Left lung (tissue), 10 donors: ENCODE data around the gene XRCC6. TPM values are rescaled to one million over a fixed set of nuclear protein-coding genes. Genes with fewer than 3 reads are reported as not detected.

Source experiments
- ATAC-seq: fragments of 200-7000 bp; cut with Tn5 transposase; one replicate; pipeline ENCODE4 v1.9.1; 2020; ENCODE audit warnings: moderate library complexity
- DNase-seq, 4 donors: peaks; one replicate each; pipeline ENCODE4 v3.0.0-alpha.2; 2013 to 2020
- H3K27ac ChIP-seq, 2 donors: fragments of 200-600 bp; sonication (generic) in 1 of 2; one replicate each; pipeline versions ENCODE4 v1.5.0 to v1.8.0; 2020 to 2021
- H3K27me3 ChIP-seq, 2 donors: fragments of 200-600 bp; sonication (generic) in 1 of 2; one replicate each; pipeline versions ENCODE4 v1.5.0 to v1.8.0; 2020 to 2021
- H3K36me3 ChIP-seq, 2 donors: fragments of 200-600 bp; sonication (generic) in 1 of 2; one replicate each; pipeline versions ENCODE4 v1.5.0 to v1.8.0; 2020 to 2021
- H3K4me1 ChIP-seq, 2 donors: fragments of 200-600 bp; one replicate each; pipeline ENCODE4 v1.8.0; 2021
- H3K4me3 ChIP-seq, 2 donors: fragments of 200-600 bp; sonication (generic) in 1 of 2; one replicate each; pipeline versions ENCODE4 v1.5.0 to v1.8.0; 2020 to 2021; ENCODE audit warnings: mild to moderate bottlenecking in 1 of 2
- H3K9me3 ChIP-seq, 2 donors: fragments of 200-600 bp; sonication (generic) in 1 of 2; one replicate each; pipeline versions ENCODE4 v1.5.0 to v1.8.0; 2020 to 2021
- CTCF ChIP-seq, 2 donors: fragments of 200-600 bp; sonication (generic) in 1 of 2; IDR thresholded peaks; one replicate each; pipeline versions ENCODE4 v1.5.0 to v1.8.0; 2021; ENCODE audit warnings: antibody characterized with exemption in 2 of 2
- intact Hi-C, 2 donors: fragments of 100-400 bp; cut with DNase I; formaldehyde crosslinking; loops; one replicate each; pipeline versions ENCODE4 v1.11.2 to v1.14.2; 2022
- polyA plus RNA-seq, 6 donors: library from polyadenylated mRNA; unstranded; fragments of 120-200 nt; gene quantifications; one replicate each; pipeline ENCODE4 v1.2.1, GENCODE V29; 2013; ENCODE audit not compliant: insufficient read length in 6 of 6
- total RNA-seq, 2 donors: library from RNA; stranded (reverse); fragmentation: NEBNext Ultra II Directional; extraction: Animal tissue kit (Norgen Biotek cat#: 25700); gene quantifications; one replicate each; pipeline ENCODE4 v1.2.1, GENCODE V29; 2021
- donor health status: DM: no; HTN: yes; CAD: no.
- donor health status: DM: no; HTN: no; CAD: no.

XRCC6 gene
- total and polyA plus RNA-seq, 8 donors = 176 to 363 (median 338) TPM

- Histone ChIP-seq H3K4me3 (no peak overlapping the region), H3K4me1 (no peaks in the 10 kb centered on the region), H3K9me3 (no peaks in the 10 kb centered on the region), H3K27ac (no peak overlapping the region), H3K27me3 (no peaks in the 10 kb centered on the region), H3K36me3 (peaks cover 0 to 96% of the 10 kb centered on the region in 2 donors)
- no peak for TF ChIP-seq CTCF (IDR thresholded peaks at IDR 0.05)
- intact Hi-C loops = no loop called here
- no peak for ATAC-seq
- no peak for DNase-seq
Measured at GRCh38 chr22:41579297-41579996, 41.6 kb upstream of the XRCC6 start.

- Histone ChIP-seq H3K4me3 (no peak overlapping the region), H3K27ac (no peak overlapping the region), H3K9me3 (no peaks in the 10 kb centered on the region), H3K27me3 (no peaks in the 10 kb centered on the region), H3K36me3 (peaks cover 0 to 97% of the 10 kb centered on the region in 2 donors), H3K4me1 (no peaks in the 10 kb centered on the region)
- ATAC-seq (no peak), DNase-seq (no peak)
- no peak for TF ChIP-seq CTCF (IDR thresholded peaks at IDR 0.05)
- intact Hi-C loops = no loop called here
Measured at GRCh38 chr22:41579997-41580355, 41.1 kb upstream of the XRCC6 start.

- DNase-seq = no peak
- no peak for TF ChIP-seq CTCF (IDR thresholded peaks at IDR 0.05)
- H3K36me3 ChIP-seq = peaks cover 0 to 75% of the 10 kb centered on the region in 2 donors
Measured at GRCh38 chr22:41582694-41583093, 38.4 kb upstream of the XRCC6 start.

GRCh38 chr22:41584881-41585280, 36.2 kb upstream of the XRCC6 start:
- TF ChIP-seq CTCF (IDR thresholded peaks at IDR 0.05) = no peak
- intact Hi-C loops = no loop called here
- Histone ChIP-seq H3K4me1 (peaks cover 0 to 20% of the 10 kb centered on the region in 2 donors), H3K4me3 (no peak overlapping the region), H3K36me3 (peaks cover 0 to 53% of the 10 kb centered on the region in 2 donors), H3K27ac (no peak overlapping the region), H3K9me3 (no peaks in the 10 kb centered on the region), H3K27me3 (no peaks in the 10 kb centered on the region)
- no peak for DNase-seq
- ATAC-seq = no peak

More at GRCh38 chr22:41582694-41583093, 38.4 kb upstream of the XRCC6 start:
- no peaks in the 10 kb centered on the region for H3K9me3 ChIP-seq
- no peak overlapping the region for H3K4me3 ChIP-seq
- no peak overlapping the region for H3K27ac ChIP-seq
- ATAC-seq = no peak
- intact Hi-C loops = no loop called here
- peaks cover 0 to 4% of the 10 kb centered on the region in 2 donors for H3K4me1 ChIP-seq
- H3K27me3 ChIP-seq = no peaks in the 10 kb centered on the region

- H3K27me3 ChIP-seq = no peaks in the 10 kb centered on the region
- no peak for ATAC-seq
Measured at GRCh38 chr22:41585898-41586297, 35.2 kb upstream of the XRCC6 start.

More at GRCh38 chr22:41585898-41586297, 35.2 kb upstream of the XRCC6 start:
- H3K9me3 ChIP-seq = no peaks in the 10 kb centered on the region
- no peak overlapping the region for H3K4me3 ChIP-seq
- H3K4me1 ChIP-seq = peaks cover 0 to 20% of the 10 kb centered on the region in 2 donors
- no peak overlapping the region for H3K27ac ChIP-seq
- intact Hi-C loops = no loop called here
- DNase-seq = no peak
- TF ChIP-seq CTCF (IDR thresholded peaks at IDR 0.05) = no peak
- H3K36me3 ChIP-seq = peaks cover 0 to 43% of the 10 kb centered on the region in 2 donors
